ENCODE measurements around the gene AKR1C8.

- TF ChIP-seq POLR2AphosphoS5 (IDR thresholded peaks at IDR 0.05) (no peak), POLR2A (IDR thresholded peaks at IDR 0.05) (no peak)
- TF ChIP-seq, protein P1, sequence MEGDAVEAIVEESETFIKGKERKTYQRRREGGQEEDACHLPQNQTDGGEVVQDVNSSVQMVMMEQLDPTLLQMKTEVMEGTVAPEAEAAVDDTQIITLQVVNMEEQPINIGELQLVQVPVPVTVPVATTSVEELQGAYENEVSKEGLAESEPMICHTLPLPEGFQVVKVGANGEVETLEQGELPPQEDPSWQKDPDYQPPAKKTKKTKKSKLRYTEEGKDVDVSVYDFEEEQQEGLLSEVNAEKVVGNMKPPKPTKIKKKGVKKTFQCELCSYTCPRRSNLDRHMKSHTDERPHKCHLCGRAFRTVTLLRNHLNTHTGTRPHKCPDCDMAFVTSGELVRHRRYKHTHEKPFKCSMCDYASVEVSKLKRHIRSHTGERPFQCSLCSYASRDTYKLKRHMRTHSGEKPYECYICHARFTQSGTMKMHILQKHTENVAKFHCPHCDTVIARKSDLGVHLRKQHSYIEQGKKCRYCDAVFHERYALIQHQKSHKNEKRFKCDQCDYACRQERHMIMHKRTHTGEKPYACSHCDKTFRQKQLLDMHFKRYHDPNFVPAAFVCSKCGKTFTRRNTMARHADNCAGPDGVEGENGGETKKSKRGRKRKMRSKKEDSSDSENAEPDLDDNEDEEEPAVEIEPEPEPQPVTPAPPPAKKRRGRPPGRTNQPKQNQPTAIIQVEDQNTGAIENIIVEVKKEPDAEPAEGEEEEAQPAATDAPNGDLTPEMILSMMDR (IDR thresholded peaks at IDR 0.05) = no peak
Observed at GRCh38 chr10:5117026-5117425, 67.9 kb downstream of the AKR1C8 start.
